SK-N-SH treated with all-trans-retinoic acid at 6 μM for 48 hours (cell line): ENCODE results near the gene DTD1.

Experiments used
- ATAC-seq: fragments of 200-7000 bp; cut with Tn5 transposase; 3 replicates; pipeline ENCODE4 v1.9.1; 2020; ENCODE audit warnings: mild to moderate bottlenecking, moderate library complexity
- ARNTL ChIP-seq: fragments of 450-650 bp; formaldehyde crosslinking; IDR thresholded peaks from 2 replicates; pipeline ENCODE4 v1.5.0; 2020; ENCODE audit warnings: low read depth, mild to moderate bottlenecking, moderate library complexity, borderline replicate concordance
- BACH2 ChIP-seq: fragments of 250-450 bp; sonication (Bioruptor Pico); IDR thresholded peaks from 2 replicates; pipeline ENCODE4 v1.9.0; 2021; ENCODE audit warnings: mild to moderate bottlenecking, borderline replicate concordance
- CSDC2 ChIP-seq: fragments of 250-450 bp; sonication (Bioruptor Pico); IDR thresholded peaks from 2 replicates; pipeline ENCODE4 v1.5.0; 2020; ENCODE audit warnings: mild to moderate bottlenecking, moderate library complexity
- CSRNP3 ChIP-seq: fragments of 250-450 bp; sonication (Bioruptor Pico); IDR thresholded peaks from 2 replicates; pipeline ENCODE4 v1.5.1; 2021; ENCODE audit warnings: mild to moderate bottlenecking, moderate library complexity
- ESRRG ChIP-seq: fragments of 250-450 bp; sonication (Bioruptor Pico); IDR thresholded peaks from 2 replicates; pipeline ENCODE4 v1.6.1; 2021; ENCODE audit warnings: mild to moderate bottlenecking
- GLIS3 ChIP-seq: fragments of 250-450 bp; sonication (Bioruptor Pico); IDR thresholded peaks from 2 replicates; pipeline ENCODE4 v1.5.0; 2020; ENCODE audit warnings: mild to moderate bottlenecking, moderate library complexity
- ISL1 ChIP-seq: fragments of 250-450 bp; sonication (Bioruptor Pico); IDR thresholded peaks from 2 replicates; pipeline ENCODE4 v2.1.2; 2022; ENCODE audit warnings: mild to moderate bottlenecking, moderate library complexity
- OSR1 ChIP-seq: fragments of 250-450 bp; sonication (Bioruptor Pico); IDR thresholded peaks from 2 replicates; pipeline ENCODE4 v1.8.0; 2022; ENCODE audit warnings: moderate library complexity, mild to moderate bottlenecking, inconsistent platforms
- PATZ1 ChIP-seq: fragments of 250-450 bp; sonication (Bioruptor Pico); IDR thresholded peaks from 2 replicates; pipeline ENCODE4 v1.8.0; 2020; ENCODE audit warnings: mild to moderate bottlenecking, moderate library complexity, borderline replicate concordance
- POU6F1 ChIP-seq: fragments of 250-450 bp; sonication (Bioruptor Pico); IDR thresholded peaks from 2 replicates; pipeline ENCODE4 v1.8.0; 2021; ENCODE audit warnings: low read depth, mild to moderate bottlenecking, moderate library complexity, borderline replicate concordance
- PPARA ChIP-seq: fragments of 250-450 bp; sonication (Bioruptor Pico); IDR thresholded peaks from 2 replicates; pipeline ENCODE4 v1.5.0; 2020; ENCODE audit warnings: mild to moderate bottlenecking, borderline replicate concordance
- SNAI2 ChIP-seq: fragments of 250-450 bp; sonication (Bioruptor Pico); IDR thresholded peaks from 2 replicates; pipeline ENCODE4 v1.5.0; 2020; ENCODE audit warnings: mild to moderate bottlenecking, moderate library complexity
- TCF4 ChIP-seq: fragments of 250-450 bp; sonication (Bioruptor Pico); IDR thresholded peaks from 2 replicates; pipeline ENCODE4 v1.8.0; 2021; ENCODE audit warnings: mild to moderate bottlenecking, moderate library complexity, borderline replicate concordance
- TOX ChIP-seq: fragments of 250-450 bp; sonication (Bioruptor Pico); IDR thresholded peaks from 2 replicates; pipeline ENCODE4 v1.8.0; 2021; ENCODE audit warnings: mild to moderate bottlenecking, moderate library complexity, borderline replicate concordance
- ZC3H10 ChIP-seq: fragments of 250-450 bp; sonication (Bioruptor Pico); IDR thresholded peaks from 2 replicates; pipeline ENCODE4 v1.5.1; 2021; ENCODE audit warnings: mild to moderate bottlenecking, moderate library complexity
- ZFP3 ChIP-seq: fragments of 250-450 bp; sonication (Bioruptor Pico); IDR thresholded peaks from 2 replicates; pipeline ENCODE4 v1.5.0; 2020; ENCODE audit warnings: mild to moderate bottlenecking, moderate library complexity
- ZFP30 ChIP-seq: fragments of 450-650 bp; formaldehyde crosslinking; IDR thresholded peaks from 2 replicates; pipeline ENCODE4 v1.5.0; 2022; ENCODE audit warnings: mild to moderate bottlenecking, moderate library complexity
- ZNF565 ChIP-seq: fragments of 450-650 bp; formaldehyde crosslinking; conservative IDR thresholded peaks from 2 replicates; pipeline ENCODE4 v1.5.0; 2020; ENCODE audit warnings: low read depth, mild to moderate bottlenecking, moderate library complexity
- ZNF70 ChIP-seq: fragments of 450-650 bp; formaldehyde crosslinking; IDR thresholded peaks from 2 replicates; pipeline ENCODE4 v1.5.0; 2020; ENCODE audit warnings: mild to moderate bottlenecking, moderate library complexity
- TF ChIP-seq, protein P1 (sequence below): fragments of 250-450 bp; sonication (Bioruptor Pico); IDR thresholded peaks from 2 replicates; pipeline ENCODE4 v1.5.0; 2020; ENCODE audit warnings: mild to moderate bottlenecking, moderate library complexity

The DTD1 gene

DNA sequence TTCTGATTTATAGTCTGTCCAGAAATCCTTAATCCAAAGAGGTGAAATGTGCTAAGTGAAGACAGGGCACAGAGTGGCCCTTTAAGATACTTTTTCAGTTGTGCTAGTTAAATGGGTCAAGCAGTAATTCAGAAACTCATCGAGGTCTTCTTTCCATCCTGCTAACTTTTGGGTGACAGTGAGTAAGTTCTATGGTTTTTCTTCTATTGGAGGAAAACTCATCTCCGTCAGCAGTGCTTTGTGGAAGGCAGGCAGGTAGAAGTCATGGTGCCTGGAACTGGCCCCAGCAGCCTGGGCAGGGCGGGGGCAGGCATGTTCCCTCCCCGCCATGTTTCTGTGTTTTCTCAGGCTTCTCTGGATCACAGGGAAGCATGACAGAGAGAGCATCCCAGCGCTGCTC lies 159.2 kb downstream of the DTD1 start:
- ATAC-seq: no peak
- TF ChIP-seq ISL1: no peak
- no peak for TF ChIP-seq CSDC2
- no peak for TF ChIP-seq ZC3H10 (CRISPR knock-in tag)
- no peak for TF ChIP-seq ZFP3 (CRISPR knock-in tag)
- TF ChIP-seq, protein P1, sequence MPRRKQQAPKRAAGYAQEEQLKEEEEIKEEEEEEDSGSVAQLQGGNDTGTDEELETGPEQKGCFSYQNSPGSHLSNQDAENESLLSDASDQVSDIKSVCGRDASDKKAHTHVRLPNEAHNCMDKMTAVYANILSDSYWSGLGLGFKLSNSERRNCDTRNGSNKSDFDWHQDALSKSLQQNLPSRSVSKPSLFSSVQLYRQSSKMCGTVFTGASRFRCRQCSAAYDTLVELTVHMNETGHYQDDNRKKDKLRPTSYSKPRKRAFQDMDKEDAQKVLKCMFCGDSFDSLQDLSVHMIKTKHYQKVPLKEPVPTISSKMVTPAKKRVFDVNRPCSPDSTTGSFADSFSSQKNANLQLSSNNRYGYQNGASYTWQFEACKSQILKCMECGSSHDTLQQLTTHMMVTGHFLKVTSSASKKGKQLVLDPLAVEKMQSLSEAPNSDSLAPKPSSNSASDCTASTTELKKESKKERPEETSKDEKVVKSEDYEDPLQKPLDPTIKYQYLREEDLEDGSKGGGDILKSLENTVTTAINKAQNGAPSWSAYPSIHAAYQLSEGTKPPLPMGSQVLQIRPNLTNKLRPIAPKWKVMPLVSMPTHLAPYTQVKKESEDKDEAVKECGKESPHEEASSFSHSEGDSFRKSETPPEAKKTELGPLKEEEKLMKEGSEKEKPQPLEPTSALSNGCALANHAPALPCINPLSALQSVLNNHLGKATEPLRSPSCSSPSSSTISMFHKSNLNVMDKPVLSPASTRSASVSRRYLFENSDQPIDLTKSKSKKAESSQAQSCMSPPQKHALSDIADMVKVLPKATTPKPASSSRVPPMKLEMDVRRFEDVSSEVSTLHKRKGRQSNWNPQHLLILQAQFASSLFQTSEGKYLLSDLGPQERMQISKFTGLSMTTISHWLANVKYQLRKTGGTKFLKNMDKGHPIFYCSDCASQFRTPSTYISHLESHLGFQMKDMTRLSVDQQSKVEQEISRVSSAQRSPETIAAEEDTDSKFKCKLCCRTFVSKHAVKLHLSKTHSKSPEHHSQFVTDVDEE: no peak
- TF ChIP-seq POU6F1 (CRISPR knock-in tag): no peak
- no peak for TF ChIP-seq GLIS3 (CRISPR knock-in tag)
- no peak for TF ChIP-seq PPARA (CRISPR knock-in tag)
- no peak for TF ChIP-seq CSRNP3 (CRISPR knock-in tag)
- no peak for TF ChIP-seq TOX (CRISPR knock-in tag)
- no peak for TF ChIP-seq OSR1 (CRISPR knock-in tag)
- TF ChIP-seq BACH2 (CRISPR knock-in tag): no peak
- no peak for TF ChIP-seq ESRRG (CRISPR knock-in tag)
- no peak for TF ChIP-seq PATZ1
- no peak for TF ChIP-seq ZFP30 (CRISPR knock-in tag)
- no peak for TF ChIP-seq TCF4 (CRISPR knock-in tag)
- TF ChIP-seq SNAI2 (CRISPR knock-in tag): no peak
- TF ChIP-seq ARNTL (CRISPR knock-in tag): no peak
- TF ChIP-seq, all 23 proteins: peak for 0

DNA sequence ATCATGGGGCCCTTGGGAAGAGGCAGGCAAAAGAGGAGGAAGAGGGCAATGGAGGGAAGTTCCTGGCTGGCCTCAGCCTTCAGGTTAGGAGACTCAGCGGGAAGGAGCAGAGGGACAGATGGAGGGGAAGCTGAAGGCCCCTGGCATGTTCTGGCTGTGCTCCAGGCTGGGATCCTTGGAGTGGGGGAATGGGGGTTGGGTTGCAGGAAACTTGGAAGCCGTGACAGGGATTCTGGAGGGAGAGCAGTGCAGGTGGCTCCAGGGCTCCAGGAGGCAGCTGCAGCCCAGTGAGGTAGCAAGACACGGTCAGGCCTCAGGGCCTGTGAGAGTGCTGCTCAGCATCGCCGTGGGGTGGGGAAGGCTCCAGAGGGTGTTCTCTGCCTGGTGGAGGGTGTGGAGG lies 161.1 kb downstream of the DTD1 start:
- no peak for ATAC-seq
- no peak for TF ChIP-seq ZFP30 (CRISPR knock-in tag)
- TF ChIP-seq ZNF565 (CRISPR knock-in tag): no peak
- TF ChIP-seq ZFP3 (CRISPR knock-in tag): no peak
- TF ChIP-seq TCF4 (CRISPR knock-in tag): no peak

DNA sequence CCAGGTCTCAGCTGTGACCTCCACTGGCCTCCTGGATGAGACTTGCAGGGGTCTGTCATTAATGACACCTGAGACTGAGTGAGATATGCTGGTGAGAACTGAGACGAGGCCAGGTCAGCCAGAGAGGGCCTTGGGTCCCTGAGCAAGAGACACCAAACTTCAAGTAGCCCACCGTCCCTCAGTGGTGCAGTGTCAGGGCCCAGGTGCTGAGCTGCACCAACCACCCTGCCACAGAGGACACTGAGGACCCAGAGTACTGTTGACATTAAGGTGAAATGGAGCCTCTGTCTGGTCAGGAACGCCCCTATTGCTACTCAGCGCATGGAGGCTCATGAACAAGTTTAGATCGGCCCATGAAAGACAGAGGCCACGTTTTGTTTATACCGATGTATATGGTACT lies 161.7 kb downstream of the DTD1 start:
- no peak for ATAC-seq
- TF ChIP-seq ISL1: no peak
- TF ChIP-seq ZFP3 (CRISPR knock-in tag): no peak
- TF ChIP-seq ESRRG (CRISPR knock-in tag): no peak
- no peak for TF ChIP-seq SNAI2 (CRISPR knock-in tag)
- TF ChIP-seq TCF4 (CRISPR knock-in tag): no peak
- no peak for TF ChIP-seq ZFP30 (CRISPR knock-in tag)
- no peak for TF ChIP-seq ZNF70 (CRISPR knock-in tag)
- TF ChIP-seq BACH2 (CRISPR knock-in tag): no peak
- no peak for TF ChIP-seq GLIS3 (CRISPR knock-in tag)

- ATAC-seq: no peak
- no peak for TF ChIP-seq ARNTL (CRISPR knock-in tag)
- TF ChIP-seq ESRRG (CRISPR knock-in tag): no peak
- TF ChIP-seq, protein P1: no peak
- no peak for TF ChIP-seq CSDC2
- no peak for TF ChIP-seq ISL1
- no peak for TF ChIP-seq ZFP30 (CRISPR knock-in tag)
- no peak for TF ChIP-seq TOX (CRISPR knock-in tag)
- TF ChIP-seq TCF4 (CRISPR knock-in tag): no peak
- no peak for TF ChIP-seq ZNF70 (CRISPR knock-in tag)
- no peak for TF ChIP-seq POU6F1 (CRISPR knock-in tag)
- no peak for TF ChIP-seq SNAI2 (CRISPR knock-in tag)
- TF ChIP-seq ZC3H10 (CRISPR knock-in tag): no peak
- TF ChIP-seq PPARA (CRISPR knock-in tag): no peak
- no peak for TF ChIP-seq ZFP3 (CRISPR knock-in tag)
- no peak for TF ChIP-seq OSR1 (CRISPR knock-in tag)
Measured at GRCh38 chr20:18750735-18751134, 162.9 kb downstream of the DTD1 start.
